PC-9 (cell line): ENCODE data around the gene SH3RF3.

ENCODE experiments used
- CTCF ChIP-seq: fragments of 200-600 bp; sonication (generic); conservative IDR thresholded peaks from 2 replicates; pipeline ENCODE4 v1.6.1; 2017; ENCODE audit warnings: mixed run types, antibody characterized with exemption, mild to moderate bottlenecking, moderate library complexity
- EZH2 ChIP-seq: fragments of 200-600 bp; sonication (generic); IDR thresholded peaks from 2 replicates; pipeline ENCODE4 v1.8.0; 2017; ENCODE audit warnings: antibody characterized with exemption, low read depth

GRCh38 chr2:109531221-109531620, 402.2 kb downstream of the SH3RF3 start:
- no peak for TF ChIP-seq CTCF
- no peak for TF ChIP-seq EZH2
